Ishikawa (cell line): Measurements from ENCODE around the gene SYNE3.

ENCODE experiments used
- CEBPB ChIP-seq: IDR thresholded peaks from 2 replicates; pipeline ENCODE4 v1.6.1; 2012
- CREB1 ChIP-seq: IDR thresholded peaks from 2 replicates; pipeline ENCODE4 v1.6.1; 2012; ENCODE audit warnings: low read depth
- EGR1 ChIP-seq: IDR thresholded peaks from 2 replicates; pipeline ENCODE4 v1.6.1; 2012
- EP300 ChIP-seq: IDR thresholded peaks from 2 replicates; pipeline ENCODE4 v1.6.1; 2012; ENCODE audit warnings: borderline replicate concordance
- FOXM1 ChIP-seq: IDR thresholded peaks from 2 replicates; pipeline ENCODE4 v1.6.1; 2012; ENCODE audit warnings: low read depth, borderline replicate concordance
- NFIC ChIP-seq: IDR thresholded peaks from 2 replicates; pipeline ENCODE4 v1.6.1; 2012
- RAD21 ChIP-seq: IDR thresholded peaks from 2 replicates; pipeline ENCODE4 v1.6.1; 2012; ENCODE audit warnings: low read depth
- TAF1 ChIP-seq: IDR thresholded peaks from 2 replicates; pipeline ENCODE4 v1.6.1; 2012; ENCODE audit warnings: low read depth, mild to moderate bottlenecking
- TCF12 ChIP-seq: IDR thresholded peaks from 2 replicates; pipeline ENCODE4 v1.6.1; 2012; ENCODE audit warnings: low read depth
- TEAD4 ChIP-seq: IDR thresholded peaks from 2 replicates; pipeline ENCODE4 v1.6.1; 2012
- YY1 ChIP-seq: IDR thresholded peaks from 2 replicates; pipeline ENCODE4 v1.6.1; 2012; ENCODE audit warnings: low read depth
- ZBTB7A ChIP-seq: IDR thresholded peaks from 2 replicates; pipeline ENCODE4 v1.6.1; 2012; ENCODE audit warnings: low read depth
- TF ChIP-seq, protein P1 (sequence below): IDR thresholded peaks from 2 replicates; pipeline ENCODE4 v1.6.1; 2012
- TF ChIP-seq, protein P2 (sequence below): IDR thresholded peaks from 2 replicates; pipeline ENCODE4 v1.6.1; 2012
- TF ChIP-seq, protein P3 (sequence below): IDR thresholded peaks from 2 replicates; pipeline ENCODE4 v1.6.1; 2012; ENCODE audit warnings: low read depth, mild to moderate bottlenecking

SYNE3 gene

DNA sequence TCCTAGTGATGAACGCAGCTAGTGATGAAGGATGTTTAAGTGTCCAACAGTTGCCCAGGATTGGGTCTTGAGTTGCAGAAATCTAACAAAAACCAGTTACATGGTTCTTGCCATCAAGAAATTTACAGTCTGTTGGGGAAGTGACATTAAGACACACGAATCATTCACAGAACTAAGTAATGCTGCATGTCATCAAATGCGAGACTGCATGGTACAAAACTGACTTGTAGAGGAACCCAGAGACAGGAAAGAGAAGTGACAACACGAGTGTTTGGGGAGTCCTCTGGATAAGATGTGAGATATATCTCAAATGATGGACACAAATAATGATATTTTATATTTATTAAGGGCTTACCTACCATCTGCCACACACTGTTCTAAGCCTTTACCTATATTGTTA, 6.1 kb upstream of the SYNE3 start:
- TF ChIP-seq TAF1 (no peak), YY1 (no peak), TCF12 (no peak), ZBTB7A (no peak), RAD21 (no peak), CREB1 (no peak), FOXM1 (no peak), CEBPB (no peak), TEAD4 (no peak), NFIC (no peak), EP300 (no peak), EGR1 (no peak)
- TF ChIP-seq, protein P1, sequence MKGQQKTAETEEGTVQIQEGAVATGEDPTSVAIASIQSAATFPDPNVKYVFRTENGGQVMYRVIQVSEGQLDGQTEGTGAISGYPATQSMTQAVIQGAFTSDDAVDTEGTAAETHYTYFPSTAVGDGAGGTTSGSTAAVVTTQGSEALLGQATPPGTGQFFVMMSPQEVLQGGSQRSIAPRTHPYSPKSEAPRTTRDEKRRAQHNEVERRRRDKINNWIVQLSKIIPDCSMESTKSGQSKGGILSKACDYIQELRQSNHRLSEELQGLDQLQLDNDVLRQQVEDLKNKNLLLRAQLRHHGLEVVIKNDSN, result no peak
- TF ChIP-seq, protein P2, sequence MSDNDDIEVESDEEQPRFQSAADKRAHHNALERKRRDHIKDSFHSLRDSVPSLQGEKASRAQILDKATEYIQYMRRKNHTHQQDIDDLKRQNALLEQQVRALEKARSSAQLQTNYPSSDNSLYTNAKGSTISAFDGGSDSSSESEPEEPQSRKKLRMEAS, result no peak
- TF ChIP-seq, protein P3, sequence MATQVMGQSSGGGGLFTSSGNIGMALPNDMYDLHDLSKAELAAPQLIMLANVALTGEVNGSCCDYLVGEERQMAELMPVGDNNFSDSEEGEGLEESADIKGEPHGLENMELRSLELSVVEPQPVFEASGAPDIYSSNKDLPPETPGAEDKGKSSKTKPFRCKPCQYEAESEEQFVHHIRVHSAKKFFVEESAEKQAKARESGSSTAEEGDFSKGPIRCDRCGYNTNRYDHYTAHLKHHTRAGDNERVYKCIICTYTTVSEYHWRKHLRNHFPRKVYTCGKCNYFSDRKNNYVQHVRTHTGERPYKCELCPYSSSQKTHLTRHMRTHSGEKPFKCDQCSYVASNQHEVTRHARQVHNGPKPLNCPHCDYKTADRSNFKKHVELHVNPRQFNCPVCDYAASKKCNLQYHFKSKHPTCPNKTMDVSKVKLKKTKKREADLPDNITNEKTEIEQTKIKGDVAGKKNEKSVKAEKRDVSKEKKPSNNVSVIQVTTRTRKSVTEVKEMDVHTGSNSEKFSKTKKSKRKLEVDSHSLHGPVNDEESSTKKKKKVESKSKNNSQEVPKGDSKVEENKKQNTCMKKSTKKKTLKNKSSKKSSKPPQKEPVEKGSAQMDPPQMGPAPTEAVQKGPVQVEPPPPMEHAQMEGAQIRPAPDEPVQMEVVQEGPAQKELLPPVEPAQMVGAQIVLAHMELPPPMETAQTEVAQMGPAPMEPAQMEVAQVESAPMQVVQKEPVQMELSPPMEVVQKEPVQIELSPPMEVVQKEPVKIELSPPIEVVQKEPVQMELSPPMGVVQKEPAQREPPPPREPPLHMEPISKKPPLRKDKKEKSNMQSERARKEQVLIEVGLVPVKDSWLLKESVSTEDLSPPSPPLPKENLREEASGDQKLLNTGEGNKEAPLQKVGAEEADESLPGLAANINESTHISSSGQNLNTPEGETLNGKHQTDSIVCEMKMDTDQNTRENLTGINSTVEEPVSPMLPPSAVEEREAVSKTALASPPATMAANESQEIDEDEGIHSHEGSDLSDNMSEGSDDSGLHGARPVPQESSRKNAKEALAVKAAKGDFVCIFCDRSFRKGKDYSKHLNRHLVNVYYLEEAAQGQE, result no peak

DNA sequence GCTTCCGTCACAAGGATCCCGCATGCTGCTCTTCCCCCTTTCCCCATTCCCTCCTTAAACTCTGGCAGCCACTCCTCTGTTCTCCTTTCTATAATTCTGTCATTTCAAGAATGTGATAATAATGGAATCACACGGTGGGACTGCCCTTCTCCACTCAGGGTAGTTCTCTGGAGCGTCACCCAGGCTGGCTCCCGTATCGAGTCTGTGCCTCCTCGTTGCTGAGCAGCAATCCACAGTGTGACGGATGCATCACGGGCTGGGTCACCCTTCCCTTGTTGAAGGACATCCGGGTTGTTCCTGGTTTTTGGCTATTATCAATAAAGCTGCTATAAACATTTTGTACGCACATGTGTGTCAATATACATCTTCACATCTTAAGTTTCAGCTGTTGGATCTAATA, 5.7 kb upstream of the SYNE3 start:
- TF ChIP-seq EGR1 (no peak), ZBTB7A (no peak), TEAD4 (no peak), CREB1 (no peak), EP300 (no peak), CEBPB (no peak), TCF12 (no peak), FOXM1 (no peak), TAF1 (no peak), YY1 (no peak), RAD21 (no peak)
- TF ChIP-seq, protein P3, result no peak
- TF ChIP-seq, protein P1, result no peak
- TF ChIP-seq, protein P2, result no peak

DNA sequence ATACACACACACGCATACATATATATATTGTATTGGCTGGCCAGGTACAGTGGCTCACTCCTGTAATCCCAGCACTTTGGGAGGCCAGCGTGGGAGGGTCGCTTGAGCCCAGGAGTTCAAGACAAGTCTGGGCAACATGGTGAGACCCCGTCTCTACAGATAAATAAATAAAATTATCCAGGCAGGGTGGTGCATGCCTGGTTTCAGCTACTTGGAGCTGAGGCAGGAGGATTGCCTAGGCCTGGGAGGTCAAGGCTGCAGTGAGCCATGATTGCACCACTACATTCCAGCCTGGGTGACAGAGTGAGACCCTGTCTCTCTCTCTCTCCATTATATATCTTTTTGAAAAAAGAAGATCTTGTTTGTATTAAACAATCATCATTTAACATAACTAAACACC, 4.6 kb upstream of the SYNE3 start:
- TF ChIP-seq NFIC, result no peak
- no peak for TF ChIP-seq YY1
- no peak for TF ChIP-seq FOXM1
- no peak for TF ChIP-seq EGR1
- TF ChIP-seq, protein P3, result no peak
- no peak for TF ChIP-seq ZBTB7A

DNA sequence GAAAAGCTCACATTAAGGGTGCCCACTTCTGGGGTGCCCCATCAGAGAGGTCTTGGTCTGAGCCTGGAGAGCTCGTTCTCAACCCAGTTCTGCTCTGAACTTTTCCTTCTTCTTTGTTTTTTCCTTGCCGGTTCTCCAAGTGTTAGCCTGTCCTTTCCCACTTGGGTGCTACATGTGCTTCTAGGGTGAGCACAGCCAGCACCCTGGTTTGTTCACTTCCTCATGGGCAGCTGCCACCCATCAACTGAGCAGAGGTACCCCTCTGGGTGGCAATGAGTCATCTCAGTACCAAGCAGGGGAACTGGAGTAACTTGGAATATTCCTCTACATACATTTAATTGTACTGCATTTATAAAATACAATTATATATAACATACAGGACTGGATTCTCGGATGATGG, 3.9 kb upstream of the SYNE3 start:
- TF ChIP-seq, protein P1, result no peak
- TF ChIP-seq TCF12 (no peak), NFIC (no peak), RAD21 (no peak), ZBTB7A (no peak), CEBPB (no peak), FOXM1 (no peak), CREB1 (no peak), EGR1 (no peak), EP300 (no peak), TAF1 (no peak), YY1 (no peak), TEAD4 (no peak)
- TF ChIP-seq, protein P2, result no peak
- TF ChIP-seq, protein P3, result no peak
